ENCODE results near the gene NSMCE1.
"Not testable (repeated sequence)": the region's sequence is repeated elsewhere in the genome, so short reads cannot be mapped to it uniquely, and the experiment has no call there.

The NSMCE1 gene

GRCh38 chr16:27289669-27290068 lies 21.1 kb upstream of the NSMCE1 start:
- no peak for DNase-seq (ENCODE audit: low read depth)
- no peak overlapping the region for H3K4me3 ChIP-seq (ENCODE audit: control insufficient read depth, low read depth, low read length)
- TF ChIP-seq, protein P1, sequence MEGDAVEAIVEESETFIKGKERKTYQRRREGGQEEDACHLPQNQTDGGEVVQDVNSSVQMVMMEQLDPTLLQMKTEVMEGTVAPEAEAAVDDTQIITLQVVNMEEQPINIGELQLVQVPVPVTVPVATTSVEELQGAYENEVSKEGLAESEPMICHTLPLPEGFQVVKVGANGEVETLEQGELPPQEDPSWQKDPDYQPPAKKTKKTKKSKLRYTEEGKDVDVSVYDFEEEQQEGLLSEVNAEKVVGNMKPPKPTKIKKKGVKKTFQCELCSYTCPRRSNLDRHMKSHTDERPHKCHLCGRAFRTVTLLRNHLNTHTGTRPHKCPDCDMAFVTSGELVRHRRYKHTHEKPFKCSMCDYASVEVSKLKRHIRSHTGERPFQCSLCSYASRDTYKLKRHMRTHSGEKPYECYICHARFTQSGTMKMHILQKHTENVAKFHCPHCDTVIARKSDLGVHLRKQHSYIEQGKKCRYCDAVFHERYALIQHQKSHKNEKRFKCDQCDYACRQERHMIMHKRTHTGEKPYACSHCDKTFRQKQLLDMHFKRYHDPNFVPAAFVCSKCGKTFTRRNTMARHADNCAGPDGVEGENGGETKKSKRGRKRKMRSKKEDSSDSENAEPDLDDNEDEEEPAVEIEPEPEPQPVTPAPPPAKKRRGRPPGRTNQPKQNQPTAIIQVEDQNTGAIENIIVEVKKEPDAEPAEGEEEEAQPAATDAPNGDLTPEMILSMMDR (conservative IDR thresholded peaks at IDR 0.05; ENCODE audit: control insufficient read depth, insufficient read depth, low read depth, low read length): no peak

- not testable (repeated sequence) for H3K4me3 ChIP-seq (ENCODE audit: control insufficient read depth, low read depth, low read length)
These were observed 19.7 kb upstream of the NSMCE1 start for GRCh38 chr16:27288313-27288712.

DNA sequence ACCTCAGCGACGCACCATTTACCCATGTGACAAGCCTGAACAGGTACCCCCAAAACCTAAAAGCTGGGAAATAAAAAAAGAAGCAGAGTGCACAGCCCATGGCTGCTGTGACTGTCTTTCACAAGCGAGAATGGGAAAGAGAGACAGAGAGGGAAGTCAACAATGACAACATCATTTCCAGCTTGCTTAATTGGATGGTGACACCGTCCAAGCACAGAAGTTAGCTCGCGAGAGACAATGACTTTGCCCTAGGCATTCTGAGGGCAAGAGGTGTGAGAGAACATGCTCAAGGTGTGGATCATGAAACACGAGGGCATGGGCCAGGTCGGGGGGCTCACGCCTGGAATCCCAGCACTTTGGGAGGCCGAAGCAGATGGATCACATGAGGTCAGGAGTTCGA lies 19.3 kb upstream of the NSMCE1 start:
- TF ChIP-seq, protein P1 (conservative IDR thresholded peaks at IDR 0.05; ENCODE audit: control insufficient read depth, insufficient read depth, low read depth, low read length): no peak
- DNase-seq (ENCODE audit: low read depth): no peak
- no peak overlapping the region for H3K4me3 ChIP-seq (ENCODE audit: control insufficient read depth, low read depth, low read length)

More at GRCh38 chr16:27288313-27288712, 19.7 kb upstream of the NSMCE1 start:
- not testable (repeated sequence) for DNase-seq (ENCODE audit: low read depth)

DNA sequence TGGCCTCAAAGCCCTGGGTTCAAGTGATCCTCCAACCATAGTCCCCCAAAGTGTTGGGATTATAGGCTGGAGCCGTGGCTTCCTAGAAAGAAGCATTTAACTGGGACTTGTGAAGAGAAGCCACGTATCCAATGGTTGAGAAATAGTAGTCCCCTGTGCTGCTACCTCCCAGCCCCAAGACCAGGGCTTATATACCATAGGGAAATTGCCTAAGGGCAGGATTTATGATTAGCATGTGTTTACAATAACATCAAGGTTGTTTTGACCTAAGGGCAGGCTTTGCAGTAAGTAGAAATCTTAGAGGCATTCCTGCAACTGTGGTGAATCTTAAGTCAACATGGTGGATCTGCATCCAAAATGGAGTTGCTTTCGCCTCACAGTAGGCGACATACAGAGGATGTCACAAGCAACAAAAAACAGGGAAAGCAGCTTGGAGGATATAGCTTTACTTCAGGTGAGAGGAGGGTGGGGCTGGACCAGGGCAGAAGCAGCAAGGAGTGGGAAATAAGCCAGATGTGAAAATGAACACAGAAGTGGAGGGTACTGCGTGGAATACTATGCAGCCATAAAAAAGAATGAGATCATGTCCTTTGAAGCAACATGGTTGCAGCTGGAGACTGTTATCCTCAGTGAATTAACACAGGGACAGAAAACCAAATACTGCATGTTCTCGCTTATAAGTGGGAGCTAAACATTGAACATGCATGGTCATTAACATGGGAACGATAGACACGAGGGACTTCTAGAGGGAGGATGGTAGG lies 18.7 kb upstream of the NSMCE1 start:
- no peak overlapping the region for H3K4me3 ChIP-seq (ENCODE audit: control insufficient read depth, low read depth, low read length)
- DNase-seq (ENCODE audit: low read depth): no peak

GRCh38 chr16:27286451-27286850 lies 17.9 kb upstream of the NSMCE1 start:
- TF ChIP-seq, protein P1 (conservative IDR thresholded peaks at IDR 0.05; ENCODE audit: control insufficient read depth, insufficient read depth, low read depth, low read length): no peak
- DNase-seq (ENCODE audit: low read depth): peak; percentile 97

More for the DNA sequence above, 18.7 kb upstream of the NSMCE1 start:
- TF ChIP-seq, protein P1 (conservative IDR thresholded peaks at IDR 0.05; ENCODE audit: control insufficient read depth, insufficient read depth, low read depth, low read length): no peak

GRCh38 chr16:27285676-27286196 lies 17.2 kb upstream of the NSMCE1 start:
- H3K4me3 ChIP-seq (ENCODE audit: control insufficient read depth, low read depth, low read length): no peak overlapping the region
- no peak for DNase-seq (ENCODE audit: low read depth)
- TF ChIP-seq, protein P1 (conservative IDR thresholded peaks at IDR 0.05; ENCODE audit: control insufficient read depth, insufficient read depth, low read depth, low read length): no peak

More at GRCh38 chr16:27286451-27286850, 17.9 kb upstream of the NSMCE1 start:
- H3K4me3 ChIP-seq (ENCODE audit: control insufficient read depth, low read depth, low read length): no peak overlapping the region

DNA sequence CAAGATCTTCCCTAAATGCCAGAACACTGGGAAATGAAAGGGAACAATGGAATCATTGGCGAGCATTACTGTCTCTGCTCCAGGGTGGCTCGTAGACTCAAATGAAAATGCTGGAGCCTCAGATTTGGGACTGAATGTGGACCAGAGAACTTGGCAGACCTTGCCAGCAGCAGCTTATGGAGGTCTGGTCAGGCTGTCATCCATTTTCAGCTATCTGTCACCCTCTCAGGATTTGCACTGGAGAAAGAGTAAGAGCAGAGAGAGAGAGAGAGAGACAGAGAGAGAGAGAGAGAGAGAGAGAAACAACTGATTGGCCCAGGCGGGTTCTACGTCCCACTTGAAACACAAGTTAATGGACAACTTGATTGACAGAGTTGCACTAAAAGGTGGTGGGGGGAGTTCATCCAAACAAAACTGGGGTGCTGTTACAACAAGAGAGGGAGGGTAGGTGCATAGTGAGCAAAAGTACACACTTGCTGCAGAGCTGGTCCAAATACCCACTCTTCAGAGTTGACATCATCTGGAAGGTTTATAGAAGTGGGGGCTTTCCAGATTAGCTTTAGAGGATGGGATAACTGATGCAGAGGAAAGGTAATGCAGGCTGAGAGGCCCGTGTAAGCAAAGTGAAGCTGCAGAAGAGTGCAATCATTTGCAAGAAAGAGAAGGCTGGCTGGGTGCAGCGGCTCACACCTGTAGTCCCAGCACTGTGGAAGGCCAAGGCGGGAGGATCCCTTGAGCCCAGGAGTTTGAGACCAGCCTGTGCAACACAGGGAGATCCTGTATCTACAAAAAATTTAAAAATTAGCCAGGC lies 16.5 kb upstream of the NSMCE1 start:
- DNase-seq (ENCODE audit: low read depth): no peak
- H3K4me3 ChIP-seq (ENCODE audit: control insufficient read depth, low read depth, low read length): no peak overlapping the region
- TF ChIP-seq, protein P1 (conservative IDR thresholded peaks at IDR 0.05; ENCODE audit: control insufficient read depth, insufficient read depth, low read depth, low read length): no peak

All from fibroblast of mammary gland (primary cell).